ENCODE measurements around the gene ZNF536. TPM values are rescaled to one million over a fixed set of nuclear protein-coding genes. Genes with fewer than 3 reads are reported as not detected.
"Not testable (repeated sequence)": the region's sequence is repeated elsewhere in the genome, so short reads cannot be mapped to it uniquely, and the experiment has no call there.

Gene ZNF536
- total RNA-seq, 2 experiments from 2014 or later, result not detected

- no peaks in the 10 kb centered on the region for H3K4me1 Mint-ChIP-seq
- H3K27me3 Mint-ChIP-seq, result no peaks in the 10 kb centered on the region
- POLR2A ChIA-PET, result no interaction called here
- DNase-seq, result no peak
- H3K9me3 Mint-ChIP-seq, result no peaks in the 10 kb centered on the region
- H3K27ac Mint-ChIP-seq, result no peak overlapping the region
- no peaks in the 10 kb centered on the region for H3K36me3 Mint-ChIP-seq (ENCODE audit: low read depth)
- H3K4me3 Mint-ChIP-seq, result no peak overlapping the region
- CTCF ChIA-PET, result interaction anchor here (0.6 kb wide), 1 partner anchor 102 kb away, joined by 5 read pairs; no protein-coding TSS in a partner anchor
Measured at GRCh38 chr19:30469774-30470173, 97.6 kb downstream of the ZNF536 start.

DNA sequence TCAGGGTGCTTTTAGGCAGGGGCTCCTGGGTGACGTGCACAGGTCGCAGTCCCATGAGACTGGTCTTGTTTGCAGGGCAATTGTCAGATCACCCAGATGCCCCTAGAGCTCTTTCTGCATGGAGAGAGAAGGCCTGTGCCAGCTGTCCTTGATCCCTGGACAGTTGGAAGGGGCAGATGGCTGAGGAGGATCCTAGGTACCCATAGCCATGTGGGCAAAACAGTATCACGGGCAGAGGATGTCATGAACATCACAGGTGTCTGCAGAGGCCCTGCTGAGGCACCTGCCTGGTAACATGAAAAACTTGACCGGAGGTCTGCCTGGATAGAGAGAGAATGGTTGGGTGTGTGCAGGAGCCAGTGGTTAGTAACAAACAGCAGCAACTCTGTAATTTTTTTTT is 99.3 kb downstream of the ZNF536 start:
- Mint-ChIP-seq H3K9me3 (no peaks in the 10 kb centered on the region), H3K27ac (no peak overlapping the region), H3K4me3 (no peak overlapping the region), H3K27me3 (no peaks in the 10 kb centered on the region), H3K36me3 (ENCODE audit: low read depth) (no peaks in the 10 kb centered on the region), H3K4me1 (no peaks in the 10 kb centered on the region)
- ChIA-PET CTCF (no interaction called here), POLR2A (no interaction called here)
- no peak for DNase-seq

DNA sequence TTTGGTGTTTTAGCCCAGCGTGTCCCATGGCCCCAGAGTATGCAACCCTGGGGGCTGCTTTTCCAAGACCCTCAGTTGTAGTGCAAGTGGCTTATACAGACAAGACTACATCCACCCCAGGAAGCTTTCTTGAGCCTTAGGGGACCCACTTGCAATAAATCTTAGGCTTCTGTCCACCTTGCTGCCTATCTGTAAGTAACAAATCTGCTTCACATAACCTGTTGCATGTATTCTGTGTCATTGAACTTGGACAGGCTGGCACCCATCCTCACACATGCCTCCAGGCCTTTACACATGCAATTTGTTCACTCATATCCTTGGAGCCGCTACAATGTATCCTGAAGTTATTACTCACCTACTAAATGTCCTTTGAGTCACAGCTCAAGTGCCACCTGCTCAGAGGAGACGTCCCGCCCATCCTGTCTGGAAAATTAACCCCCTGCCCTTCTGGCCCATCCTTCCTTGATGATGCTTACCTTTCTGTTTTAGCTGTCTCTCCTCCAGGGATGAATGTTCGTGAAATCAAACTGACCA is 101.2 kb downstream of the ZNF536 start:
- no peaks in the 10 kb centered on the region for H3K9me3 Mint-ChIP-seq
- no peak overlapping the region for H3K4me3 Mint-ChIP-seq
- H3K27me3 Mint-ChIP-seq, result no peaks in the 10 kb centered on the region
- H3K27ac Mint-ChIP-seq, result no peak overlapping the region
- no peaks in the 10 kb centered on the region for H3K4me1 Mint-ChIP-seq
- no peak for DNase-seq
- H3K36me3 Mint-ChIP-seq (ENCODE audit: low read depth), result no peaks in the 10 kb centered on the region
- ChIA-PET CTCF (no interaction called here), POLR2A (no interaction called here)

DNA sequence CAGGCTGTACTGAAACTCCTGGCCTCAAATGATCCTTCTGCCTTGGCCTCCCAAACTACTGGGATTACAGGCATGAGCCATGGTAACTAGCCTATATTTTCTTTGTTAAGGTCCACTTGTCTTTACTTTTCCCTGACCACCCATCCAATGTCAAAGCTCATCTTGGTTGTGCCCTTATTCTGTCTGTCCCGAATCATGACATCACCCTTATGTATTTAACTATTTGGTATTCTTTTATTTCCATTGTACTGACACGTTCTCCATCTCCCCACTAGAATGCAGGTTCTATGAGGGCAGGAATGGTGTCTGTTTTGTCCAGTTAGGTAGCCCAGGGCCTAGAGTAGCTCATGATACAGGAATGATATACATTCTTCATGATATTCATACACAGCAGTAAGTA is 104.8 kb downstream of the ZNF536 start:
- no peak for DNase-seq
- no peak overlapping the region for H3K4me3 Mint-ChIP-seq
- ChIA-PET CTCF (no interaction called here), POLR2A (no interaction called here)
- H3K27ac Mint-ChIP-seq, result no peak overlapping the region
- H3K9me3 Mint-ChIP-seq, result no peaks in the 10 kb centered on the region
- no peaks in the 10 kb centered on the region for H3K27me3 Mint-ChIP-seq
- H3K36me3 Mint-ChIP-seq (ENCODE audit: low read depth), result no peaks in the 10 kb centered on the region
- no peaks in the 10 kb centered on the region for H3K4me1 Mint-ChIP-seq

GRCh38 chr19:30479231-30479630 is 107.0 kb downstream of the ZNF536 start:
- Mint-ChIP-seq H3K9me3 (no peaks in the 10 kb centered on the region), H3K27ac (no peak overlapping the region), H3K36me3 (ENCODE audit: low read depth) (no peaks in the 10 kb centered on the region), H3K4me3 (no peak overlapping the region), H3K27me3 (no peaks in the 10 kb centered on the region), H3K4me1 (no peaks in the 10 kb centered on the region)
- CTCF ChIA-PET, result no interaction called here
- no peak for DNase-seq
- POLR2A ChIA-PET, result no interaction called here

- Mint-ChIP-seq H3K36me3 (ENCODE audit: low read depth) (no peaks in the 10 kb centered on the region), H3K27me3 (no peaks in the 10 kb centered on the region), H3K4me1 (no peaks in the 10 kb centered on the region), H3K4me3 (no peak overlapping the region), H3K9me3 (no peaks in the 10 kb centered on the region), H3K27ac (no peak overlapping the region)
- ChIA-PET POLR2A (no interaction called here), CTCF (no interaction called here)
- no peak for DNase-seq
Measured at GRCh38 chr19:30480097-30480496, 107.9 kb downstream of the ZNF536 start.

GRCh38 chr19:30481063-30481462 is 108.9 kb downstream of the ZNF536 start:
- ChIA-PET CTCF (no interaction called here), POLR2A (no interaction called here)
- Mint-ChIP-seq H3K36me3 (ENCODE audit: low read depth) (no peaks in the 10 kb centered on the region), H3K27me3 (no peaks in the 10 kb centered on the region), H3K9me3 (no peaks in the 10 kb centered on the region), H3K4me3 (no peak overlapping the region), H3K4me1 (no peaks in the 10 kb centered on the region), H3K27ac (no peak overlapping the region)
- DNase-seq, result no peak

DNA sequence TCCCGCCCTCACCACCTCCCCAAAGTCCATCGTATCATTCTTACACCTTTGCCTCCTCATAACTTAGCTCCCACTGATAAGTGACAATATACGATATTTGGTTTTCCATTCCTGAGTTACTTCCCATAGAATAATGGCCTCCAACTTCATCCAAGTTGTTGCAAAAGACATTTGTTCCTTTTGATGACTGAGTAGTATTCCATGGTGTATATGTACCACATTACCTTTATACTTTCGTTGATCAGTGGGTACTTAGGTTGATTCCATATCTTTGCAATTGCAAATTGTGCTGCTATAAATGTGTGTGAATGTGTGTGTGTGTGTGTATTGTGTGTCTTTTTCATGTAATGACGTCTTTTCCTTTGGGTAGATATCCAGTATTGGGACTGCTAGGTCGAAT is 109.6 kb downstream of the ZNF536 start:
- Mint-ChIP-seq H3K9me3 (no peaks in the 10 kb centered on the region), H3K4me3 (no peak overlapping the region), H3K36me3 (ENCODE audit: low read depth) (no peaks in the 10 kb centered on the region), H3K4me1 (no peaks in the 10 kb centered on the region), H3K27me3 (no peaks in the 10 kb centered on the region), H3K27ac (no peak overlapping the region)
- DNase-seq, result no peak
- ChIA-PET CTCF (no interaction called here), POLR2A (no interaction called here)

- no peak for DNase-seq
- no peaks in the 10 kb centered on the region for H3K36me3 Mint-ChIP-seq (ENCODE audit: low read depth)
- no peaks in the 10 kb centered on the region for H3K27me3 Mint-ChIP-seq
- POLR2A ChIA-PET, result no interaction called here
- CTCF ChIA-PET, result no interaction called here
- H3K9me3 Mint-ChIP-seq, result no peaks in the 10 kb centered on the region
- no peak overlapping the region for H3K4me3 Mint-ChIP-seq
- no peak overlapping the region for H3K27ac Mint-ChIP-seq
- no peaks in the 10 kb centered on the region for H3K4me1 Mint-ChIP-seq
Measured at GRCh38 chr19:30482956-30483355, 110.8 kb downstream of the ZNF536 start.

GRCh38 chr19:30486250-30486649 is 114.1 kb downstream of the ZNF536 start:
- CTCF ChIA-PET, result interaction anchor here (1.1 kb wide), 1 partner anchor 35 kb away, joined by 3 read pairs; no protein-coding TSS in a partner anchor
- H3K4me1 Mint-ChIP-seq; H3K9me3 Mint-ChIP-seq; H3K36me3 Mint-ChIP-seq (ENCODE audit: low read depth); DNase-seq; H3K27ac Mint-ChIP-seq; POLR2A ChIA-PET; H3K27me3 Mint-ChIP-seq; H3K4me3 Mint-ChIP-seq: not testable (repeated sequence)

- Mint-ChIP-seq H3K36me3 (ENCODE audit: low read depth) (no peaks in the 10 kb centered on the region), H3K27me3 (peaks cover 3% of the 10 kb centered on the region), H3K27ac (no peak overlapping the region), H3K9me3 (no peaks in the 10 kb centered on the region), H3K4me3 (no peak overlapping the region), H3K4me1 (no peaks in the 10 kb centered on the region)
- POLR2A ChIA-PET, result no interaction called here
- no peak for DNase-seq
- CTCF ChIA-PET, result no interaction called here
Measured at GRCh38 chr19:30487178-30487577, 115.0 kb downstream of the ZNF536 start.

DNA sequence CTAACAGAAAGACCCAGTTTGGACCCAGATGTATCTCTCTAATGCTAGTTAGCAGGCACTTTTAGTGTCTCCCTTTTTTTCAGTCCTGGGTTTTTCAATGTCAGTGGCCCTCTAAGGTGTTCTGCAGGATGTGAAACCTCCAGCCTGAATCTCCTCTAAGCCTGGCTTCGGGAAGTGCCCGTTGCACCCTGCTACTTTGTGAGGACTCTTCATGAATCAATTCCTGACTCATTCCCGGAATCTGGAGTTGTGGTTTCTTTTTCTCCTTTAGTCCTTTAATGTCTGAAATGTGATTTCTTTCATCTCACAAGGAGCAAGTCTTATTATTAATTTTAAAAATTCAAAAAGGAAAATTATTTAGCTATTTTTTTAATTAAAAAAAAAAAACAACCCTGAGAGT is 116.0 kb downstream of the ZNF536 start:
- no peaks in the 10 kb centered on the region for H3K36me3 Mint-ChIP-seq (ENCODE audit: low read depth)
- H3K4me3 Mint-ChIP-seq, result no peak overlapping the region
- POLR2A ChIA-PET, result no interaction called here
- DNase-seq, result no peak
- CTCF ChIA-PET, result no interaction called here
- no peaks in the 10 kb centered on the region for H3K4me1 Mint-ChIP-seq
- peaks cover 3% of the 10 kb centered on the region for H3K27me3 Mint-ChIP-seq
- no peak overlapping the region for H3K27ac Mint-ChIP-seq
- H3K9me3 Mint-ChIP-seq, result no peaks in the 10 kb centered on the region

GRCh38 chr19:30490760-30491159 is 118.6 kb downstream of the ZNF536 start:
- no peaks in the 10 kb centered on the region for H3K4me1 Mint-ChIP-seq
- no peak overlapping the region for H3K4me3 Mint-ChIP-seq
- no peak for DNase-seq
- no peak overlapping the region for H3K27ac Mint-ChIP-seq
- no peaks in the 10 kb centered on the region for H3K36me3 Mint-ChIP-seq (ENCODE audit: low read depth)
- H3K9me3 Mint-ChIP-seq, result no peaks in the 10 kb centered on the region
- ChIA-PET CTCF (no interaction called here), POLR2A (no interaction called here)
- peaks cover 3% of the 10 kb centered on the region for H3K27me3 Mint-ChIP-seq

DNA sequence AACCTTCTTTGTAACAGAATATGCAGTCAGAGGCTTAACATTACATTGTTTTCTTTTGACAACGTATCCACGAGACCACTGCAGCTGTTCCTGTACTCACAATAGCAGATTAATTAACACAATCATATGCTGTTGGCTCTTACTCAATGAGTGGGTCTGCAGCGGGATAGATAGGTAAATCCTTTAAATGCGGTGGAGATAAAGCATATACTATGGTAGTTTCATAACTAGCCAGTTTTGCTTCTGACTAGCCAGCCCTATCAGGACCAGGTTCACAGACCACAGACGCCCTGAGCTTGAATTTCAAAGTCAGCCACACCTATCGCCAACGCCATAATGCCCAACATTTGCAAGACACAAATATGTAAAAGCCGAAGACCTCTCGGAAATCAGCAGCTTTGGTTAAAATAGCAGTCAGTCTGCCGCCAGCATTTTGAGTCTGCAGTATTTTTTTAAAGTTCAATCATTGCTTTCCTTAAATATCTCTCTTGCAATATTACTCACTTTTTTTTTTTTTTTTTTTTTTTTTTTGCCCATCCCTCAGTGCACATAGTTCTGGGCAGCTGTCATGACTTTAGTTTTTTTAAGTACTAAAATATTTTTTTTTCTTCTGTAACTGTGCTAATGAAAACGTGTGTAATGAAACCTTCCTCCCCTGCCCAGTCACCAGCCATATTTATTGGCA is 120.5 kb downstream of the ZNF536 start:
- H3K4me1 Mint-ChIP-seq, result no peaks in the 10 kb centered on the region
- H3K36me3 Mint-ChIP-seq (ENCODE audit: low read depth), result no peaks in the 10 kb centered on the region
- peaks cover 3% of the 10 kb centered on the region for H3K27me3 Mint-ChIP-seq
- CTCF ChIA-PET, result no interaction called here
- no peak for DNase-seq
- no peak overlapping the region for H3K4me3 Mint-ChIP-seq
- no peaks in the 10 kb centered on the region for H3K9me3 Mint-ChIP-seq
- H3K27ac Mint-ChIP-seq, result no peak overlapping the region
- POLR2A ChIA-PET, result interaction anchor here (0.6 kb wide), 1 partner anchor 910 kb away, joined by 3 read pairs; no protein-coding TSS in a partner anchor
